ENCODE measurements around the gene NTN5.

The NTN5 gene

DNA sequence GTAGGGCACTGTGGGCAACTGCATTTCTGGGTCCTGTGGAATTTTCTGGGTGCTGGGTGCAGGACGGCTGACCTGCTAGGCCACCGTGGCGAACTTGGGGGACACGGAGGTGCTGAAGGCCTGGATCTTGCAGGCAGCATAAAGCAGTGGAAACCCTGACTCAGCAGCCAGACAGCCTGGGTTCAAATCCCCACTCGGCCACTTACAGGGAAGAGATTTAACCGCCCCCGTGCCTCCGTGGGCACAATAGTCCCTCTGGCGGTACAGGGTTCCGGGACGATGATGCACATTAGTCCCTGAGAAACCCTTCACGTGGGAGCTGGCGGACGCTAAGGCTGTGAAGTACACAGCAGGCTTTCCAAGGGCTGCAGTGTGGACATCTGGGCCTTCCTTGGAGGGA lies 60.9 kb downstream of the NTN5 start:
- no peak for DNase-seq

Data from NCI-H524 treated with DMSO at 0.1 percent for 48 hours (cell line).